Loucy (cell line): ENCODE data around the gene LYZ.

ENCODE experiments used
- CTCF ChIP-seq: fragments of 200-600 bp; sonication (generic); conservative IDR thresholded peaks from 2 replicates; pipeline ENCODE4 v1.5.1; 2014; ENCODE audit warnings: mild to moderate bottlenecking, antibody characterized with exemption, low read length
- EZH2phosphoT487 ChIP-seq: fragments of 200-600 bp; IDR thresholded peaks from 2 replicates; pipeline ENCODE4 v1.6.1; 2018; ENCODE audit warnings: antibody characterized with exemption, mild to moderate bottlenecking, moderate library complexity, borderline replicate concordance

GRCh38 chr12:69385038-69385437 is 36.9 kb downstream of the LYZ start:
- TF ChIP-seq CTCF (no peak), EZH2phosphoT487 (no peak)
